Upper lobe of right lung (tissue), 1 donor: ENCODE data around the gene SMARCA2. TPM values are rescaled to one million over a fixed set of nuclear protein-coding genes. Genes with fewer than 3 reads are reported as not detected.

Experiments used
- ATAC-seq: fragments of 200-7000 bp; cut with Tn5 transposase; one replicate; pipeline ENCODE4 v1.9.1; 2020; ENCODE audit warnings: mild to moderate bottlenecking, moderate library complexity
- DNase-seq: peaks from one replicate; pipeline ENCODE4 v3.0.0-alpha.2; 2020
- H3K27ac ChIP-seq: fragments of 200-600 bp; one replicate; pipeline ENCODE4 v1.8.0; 2022
- H3K27me3 ChIP-seq: fragments of 200-600 bp; one replicate; pipeline ENCODE4 v1.8.0; 2022; ENCODE audit warnings: mild to moderate bottlenecking
- H3K36me3 ChIP-seq: fragments of 200-600 bp; one replicate; pipeline ENCODE4 v1.8.0; 2022
- H3K4me1 ChIP-seq: fragments of 200-600 bp; one replicate; pipeline ENCODE4 v1.8.0; 2022
- H3K4me3 ChIP-seq: fragments of 200-600 bp; one replicate; pipeline ENCODE4 v1.8.0; 2022; ENCODE audit warnings: mild to moderate bottlenecking
- H3K9me3 ChIP-seq: fragments of 200-600 bp; one replicate; pipeline ENCODE4 v1.8.0; 2022
- intact Hi-C: fragments of 100-400 bp; cut with DNase I; formaldehyde crosslinking; loops from one replicate; pipeline ENCODE4 v1.11.0; 2022
- total RNA-seq: library from RNA; stranded (reverse); fragmentation: NEBNext Ultra II Directional; extraction: Animal tissue kit (Norgen Biotek cat#: 25700); gene quantifications from one replicate; pipeline ENCODE4 v1.2.1, GENCODE V29; 2021
- TF ChIP-seq, protein P1 (sequence below): fragments of 200-600 bp; IDR thresholded peaks from one replicate; pipeline ENCODE4 v1.8.0; 2022; ENCODE audit warnings: antibody characterized with exemption
- donor health status: DM: no; HTN: yes; CAD: no; lungs with severe emphysema.

SMARCA2 gene
- total RNA-seq, 1 donor from 2014 or later = 147 TPM

DNA sequence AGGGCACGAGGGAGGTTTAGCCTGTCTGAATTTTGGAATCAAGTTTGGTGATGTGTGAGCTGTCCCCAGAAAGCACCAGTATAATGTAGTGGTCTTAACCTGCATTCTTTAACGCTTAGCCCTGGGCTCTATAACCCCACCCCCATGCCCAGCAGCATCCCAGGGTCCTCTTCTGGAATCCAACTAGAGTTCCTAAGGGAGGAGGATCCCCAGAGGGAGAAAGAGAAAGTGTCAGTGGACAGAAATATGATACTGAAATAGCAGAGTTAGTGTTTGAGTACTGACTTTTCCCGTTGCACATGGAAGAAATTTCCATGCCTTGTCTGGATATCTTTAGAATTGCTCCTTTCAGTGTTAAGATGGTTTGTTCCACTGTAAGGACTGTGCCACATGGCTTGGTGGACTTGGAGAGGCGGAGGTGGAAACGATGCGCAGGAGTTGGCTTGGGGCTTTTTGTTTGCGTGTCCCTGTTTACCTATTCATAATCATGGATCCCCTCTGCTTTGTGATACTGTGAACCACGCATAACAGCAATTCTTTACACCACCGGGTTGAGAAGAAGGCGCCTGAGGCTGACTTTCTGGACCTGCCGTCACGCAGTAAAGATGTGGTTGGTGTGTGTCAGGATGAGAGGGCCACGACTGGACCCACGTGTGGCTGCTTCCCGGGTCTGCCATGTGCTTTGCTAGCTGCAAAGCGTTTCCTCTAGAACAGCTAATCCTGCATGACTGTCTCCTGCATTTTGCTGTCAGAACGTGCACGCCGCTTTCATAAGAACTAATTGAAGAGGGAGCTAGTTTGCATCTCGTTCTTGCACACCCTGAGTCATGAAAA is 142.3 kb downstream of the SMARCA2 start:
- intact Hi-C loops = no loop called here
- peak; percentile 65 for DNase-seq

GRCh38 chr9:2158111-2158610 is 143.0 kb downstream of the SMARCA2 start:
- Histone ChIP-seq H3K9me3 (no peaks in the 10 kb centered on the region), H3K27ac (peak overlapping the region; percentile 79), H3K27me3 (no peaks in the 10 kb centered on the region), H3K4me1 (peaks cover 26% of the 10 kb centered on the region), H3K36me3 (peaks cover 13% of the 10 kb centered on the region), H3K4me3 (peak overlapping the region; percentile 48)
- intact Hi-C loops = no loop called here
- DNase-seq = peak; percentile 69
- ATAC-seq = peak; percentile 73
- TF ChIP-seq, protein P1, sequence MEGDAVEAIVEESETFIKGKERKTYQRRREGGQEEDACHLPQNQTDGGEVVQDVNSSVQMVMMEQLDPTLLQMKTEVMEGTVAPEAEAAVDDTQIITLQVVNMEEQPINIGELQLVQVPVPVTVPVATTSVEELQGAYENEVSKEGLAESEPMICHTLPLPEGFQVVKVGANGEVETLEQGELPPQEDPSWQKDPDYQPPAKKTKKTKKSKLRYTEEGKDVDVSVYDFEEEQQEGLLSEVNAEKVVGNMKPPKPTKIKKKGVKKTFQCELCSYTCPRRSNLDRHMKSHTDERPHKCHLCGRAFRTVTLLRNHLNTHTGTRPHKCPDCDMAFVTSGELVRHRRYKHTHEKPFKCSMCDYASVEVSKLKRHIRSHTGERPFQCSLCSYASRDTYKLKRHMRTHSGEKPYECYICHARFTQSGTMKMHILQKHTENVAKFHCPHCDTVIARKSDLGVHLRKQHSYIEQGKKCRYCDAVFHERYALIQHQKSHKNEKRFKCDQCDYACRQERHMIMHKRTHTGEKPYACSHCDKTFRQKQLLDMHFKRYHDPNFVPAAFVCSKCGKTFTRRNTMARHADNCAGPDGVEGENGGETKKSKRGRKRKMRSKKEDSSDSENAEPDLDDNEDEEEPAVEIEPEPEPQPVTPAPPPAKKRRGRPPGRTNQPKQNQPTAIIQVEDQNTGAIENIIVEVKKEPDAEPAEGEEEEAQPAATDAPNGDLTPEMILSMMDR = no peak

More for the DNA sequence above, 142.3 kb downstream of the SMARCA2 start:
- Histone ChIP-seq H3K27me3 (no peaks in the 10 kb centered on the region), H3K4me1 (peaks cover 26% of the 10 kb centered on the region), H3K36me3 (peaks cover 10% of the 10 kb centered on the region), H3K4me3 (peak overlapping the region; percentile 48), H3K9me3 (no peaks in the 10 kb centered on the region), H3K27ac (peak overlapping the region; percentile 79)
- peak; percentile 80 for ATAC-seq
- TF ChIP-seq, protein P1 = no peak

GRCh38 chr9:2158766-2159430 is 143.8 kb downstream of the SMARCA2 start:
- DNase-seq = no peak
- TF ChIP-seq, protein P1 = no peak
- H3K27me3 ChIP-seq = no peaks in the 10 kb centered on the region
- no peak for ATAC-seq
- H3K4me3 ChIP-seq = peak overlapping the region; percentile 48
- H3K4me1 ChIP-seq = peaks cover 26% of the 10 kb centered on the region
- H3K9me3 ChIP-seq = no peaks in the 10 kb centered on the region
- intact Hi-C loops = no loop called here
- H3K27ac ChIP-seq = peak overlapping the region; percentile 79
- H3K36me3 ChIP-seq = peaks cover 13% of the 10 kb centered on the region

GRCh38 chr9:2159521-2160454 is 144.6 kb downstream of the SMARCA2 start:
- peak overlapping the region; percentile 79 for H3K27ac ChIP-seq
- intact Hi-C loops = no loop called here
- no peak for ATAC-seq
- H3K27me3 ChIP-seq = no peaks in the 10 kb centered on the region
- DNase-seq = no peak
- TF ChIP-seq, protein P1 = no peak
- H3K4me1 ChIP-seq = peaks cover 26% of the 10 kb centered on the region
- H3K9me3 ChIP-seq = no peaks in the 10 kb centered on the region
- peak overlapping the region; percentile 48 for H3K4me3 ChIP-seq
- H3K36me3 ChIP-seq = peaks cover 13% of the 10 kb centered on the region

DNA sequence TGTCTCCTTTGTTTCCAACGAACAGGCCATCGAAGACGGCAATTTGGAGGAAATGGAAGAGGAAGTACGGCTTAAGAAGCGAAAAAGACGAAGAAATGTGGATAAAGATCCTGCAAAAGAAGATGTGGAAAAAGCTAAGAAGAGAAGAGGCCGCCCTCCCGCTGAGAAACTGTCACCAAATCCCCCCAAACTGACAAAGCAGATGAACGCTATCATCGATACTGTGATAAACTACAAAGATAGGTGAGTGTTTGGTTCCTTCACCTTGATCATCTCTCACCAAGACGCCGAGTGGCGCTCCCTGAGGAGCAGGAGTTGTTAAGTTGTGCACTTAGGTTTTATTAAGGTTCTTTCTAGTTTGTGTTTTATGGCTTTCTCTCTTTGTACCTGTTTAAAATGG is 146.5 kb downstream of the SMARCA2 start:
- ATAC-seq = no peak
- DNase-seq = no peak

More for the DNA sequence above, 146.5 kb downstream of the SMARCA2 start:
- intact Hi-C loops = no loop called here
- Histone ChIP-seq H3K4me1 (peaks cover 23% of the 10 kb centered on the region), H3K9me3 (no peaks in the 10 kb centered on the region), H3K36me3 (peaks cover 13% of the 10 kb centered on the region), H3K27me3 (no peaks in the 10 kb centered on the region), H3K27ac (no peak overlapping the region), H3K4me3 (no peak overlapping the region)
- TF ChIP-seq, protein P1 = no peak
